Measurements from ENCODE around the gene ALOX12. TPM values are rescaled to one million over a fixed set of nuclear protein-coding genes. Genes with fewer than 3 reads are reported as not detected.
"Not testable (repeated sequence)": the region's sequence is repeated elsewhere in the genome, so short reads cannot be mapped to it uniquely, and the experiment has no call there.

The ALOX12 gene
- total RNA-seq, 4 donors from 2014 or later, result not detected

DNA sequence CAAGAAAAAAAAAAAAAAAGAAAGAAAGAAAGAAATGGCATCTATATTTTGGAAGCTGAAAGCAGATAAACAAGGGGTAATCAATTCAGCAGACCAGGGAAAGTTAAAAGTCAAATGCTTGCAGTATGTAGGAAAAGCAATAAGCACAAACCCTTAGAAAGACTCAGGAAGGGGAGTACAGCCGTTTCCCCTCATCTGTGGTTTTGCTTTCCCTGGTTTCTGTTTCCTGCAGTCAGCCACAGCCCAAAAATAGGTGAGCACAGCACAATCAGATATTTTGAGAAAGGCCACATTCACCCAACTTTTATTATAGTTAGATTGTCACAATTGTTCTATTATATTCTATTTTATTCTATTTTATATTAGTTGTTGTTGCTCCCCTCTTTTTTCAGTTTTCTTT, 14.4 kb upstream of the ALOX12 start:
- no peak for DNase-seq
- Histone ChIP-seq H3K9me3 (no peaks in the 10 kb centered on the region), H3K4me3 (no peak overlapping the region), H3K27me3 (no peaks in the 10 kb centered on the region), H3K36me3 (no peaks in the 10 kb centered on the region), H3K4me1 (no peaks in the 10 kb centered on the region), H3K27ac (no peak overlapping the region)
- WGBS, 2 donors (ENCODE audit: low coverage in 1 of 2), result 46 to 71% methylated on average over 1 of the region's 1 CpG
- TF ChIP-seq EP300 (IDR thresholded peaks at IDR 0.05; ENCODE audit: low read depth) (no peak), POLR2AphosphoS5 (IDR thresholded peaks at IDR 0.05) (no peak), POLR2A (IDR thresholded peaks at IDR 0.05) (no peak)
- TF ChIP-seq, protein P1, sequence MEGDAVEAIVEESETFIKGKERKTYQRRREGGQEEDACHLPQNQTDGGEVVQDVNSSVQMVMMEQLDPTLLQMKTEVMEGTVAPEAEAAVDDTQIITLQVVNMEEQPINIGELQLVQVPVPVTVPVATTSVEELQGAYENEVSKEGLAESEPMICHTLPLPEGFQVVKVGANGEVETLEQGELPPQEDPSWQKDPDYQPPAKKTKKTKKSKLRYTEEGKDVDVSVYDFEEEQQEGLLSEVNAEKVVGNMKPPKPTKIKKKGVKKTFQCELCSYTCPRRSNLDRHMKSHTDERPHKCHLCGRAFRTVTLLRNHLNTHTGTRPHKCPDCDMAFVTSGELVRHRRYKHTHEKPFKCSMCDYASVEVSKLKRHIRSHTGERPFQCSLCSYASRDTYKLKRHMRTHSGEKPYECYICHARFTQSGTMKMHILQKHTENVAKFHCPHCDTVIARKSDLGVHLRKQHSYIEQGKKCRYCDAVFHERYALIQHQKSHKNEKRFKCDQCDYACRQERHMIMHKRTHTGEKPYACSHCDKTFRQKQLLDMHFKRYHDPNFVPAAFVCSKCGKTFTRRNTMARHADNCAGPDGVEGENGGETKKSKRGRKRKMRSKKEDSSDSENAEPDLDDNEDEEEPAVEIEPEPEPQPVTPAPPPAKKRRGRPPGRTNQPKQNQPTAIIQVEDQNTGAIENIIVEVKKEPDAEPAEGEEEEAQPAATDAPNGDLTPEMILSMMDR (IDR thresholded peaks at IDR 0.05), result no peak
- intact Hi-C loops (cut with DNase I; ENCODE audit: low total_unique reads), result no loop called here
- in situ Hi-C loops (cut with MboI; ENCODE audit: low pct_ligation_motif_present in 1 of 4, low pct_unique_long_range_greater_than_20kb in 1 of 4, low sequenced_read_pairs in 3 of 4), result loop anchor here in 1 of 4 donors (10.0 kb wide), 1 partner anchor 57 kb away; no protein-coding TSS in a partner anchor

DNA sequence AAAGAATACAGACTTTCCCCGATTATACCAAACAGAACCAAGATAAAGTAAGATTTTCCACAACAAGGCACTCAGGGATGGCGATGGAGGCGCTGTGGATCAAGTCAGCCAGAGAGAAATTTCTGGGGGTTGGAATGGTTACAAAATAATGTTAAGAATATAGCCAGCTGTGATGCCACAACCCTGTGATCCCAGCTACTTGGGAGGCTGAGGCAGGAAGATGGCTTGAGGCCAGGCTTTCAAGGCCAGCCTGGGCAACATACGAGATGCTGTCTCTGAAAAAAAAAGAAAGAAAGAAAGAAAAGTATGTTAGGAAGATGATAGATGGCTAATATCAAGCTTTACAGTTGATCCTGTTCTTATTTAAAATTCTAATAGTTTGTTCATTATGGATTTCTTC, 10.6 kb upstream of the ALOX12 start:
- H3K27me3 ChIP-seq, result no peaks in the 10 kb centered on the region
- no peaks in the 10 kb centered on the region for H3K36me3 ChIP-seq
- H3K9me3 ChIP-seq, result no peaks in the 10 kb centered on the region
- H3K27ac ChIP-seq, result no peak overlapping the region
- H3K4me3 ChIP-seq, result no peak overlapping the region
- intact Hi-C loops (cut with DNase I; ENCODE audit: low total_unique reads) (no loop called here), in situ Hi-C loops (cut with MboI; ENCODE audit: low pct_ligation_motif_present in 1 of 4, low pct_unique_long_range_greater_than_20kb in 1 of 4, low sequenced_read_pairs in 3 of 4) (loop anchor here in 1 of 4 donors (10.0 kb wide), 1 partner anchor 60 kb away; no protein-coding TSS in a partner anchor)
- DNase-seq, result no peak
- no peaks in the 10 kb centered on the region for H3K4me1 ChIP-seq
- 73 to 75% methylated on average over 4 of the region's 4 CpGs for WGBS, 2 donors (ENCODE audit: low coverage in 1 of 2)
- TF ChIP-seq, protein P1 (IDR thresholded peaks at IDR 0.05), result no peak
- TF ChIP-seq POLR2A (IDR thresholded peaks at IDR 0.05) (no peak), EP300 (IDR thresholded peaks at IDR 0.05; ENCODE audit: low read depth) (no peak), POLR2AphosphoS5 (IDR thresholded peaks at IDR 0.05) (no peak)

DNA sequence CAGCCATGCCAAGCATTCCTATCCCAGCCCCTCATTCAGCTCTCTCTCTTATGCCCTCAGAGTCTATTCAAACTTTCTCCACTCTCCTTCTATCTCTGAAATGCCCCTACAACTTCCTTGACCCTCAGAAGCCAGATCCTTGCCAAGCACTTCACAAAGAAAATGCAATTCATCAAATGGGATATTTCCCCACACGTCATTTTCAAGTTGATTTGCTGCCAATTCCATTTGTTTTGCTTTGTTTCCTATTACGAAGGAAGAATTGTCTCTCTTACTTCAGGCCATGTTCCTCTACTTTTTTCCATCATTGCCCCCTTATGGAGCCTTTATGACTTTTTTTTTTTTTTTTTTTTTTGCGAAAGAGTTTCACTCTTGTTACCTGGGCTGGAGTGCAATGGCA, 9.2 kb upstream of the ALOX12 start:
- no peaks in the 10 kb centered on the region for H3K27me3 ChIP-seq
- intact Hi-C loops (cut with DNase I; ENCODE audit: low total_unique reads) (no loop called here), in situ Hi-C loops (cut with MboI; ENCODE audit: low pct_ligation_motif_present in 1 of 4, low pct_unique_long_range_greater_than_20kb in 1 of 4, low sequenced_read_pairs in 3 of 4) (loop anchor here in 1 of 4 donors (10.0 kb wide), 1 partner anchor 62 kb away; no protein-coding TSS in a partner anchor)
- H3K9me3 ChIP-seq, result no peaks in the 10 kb centered on the region
- no peak for TF ChIP-seq POLR2AphosphoS5 (IDR thresholded peaks at IDR 0.05)
- no peak for TF ChIP-seq EP300 (IDR thresholded peaks at IDR 0.05; ENCODE audit: low read depth)
- TF ChIP-seq POLR2A (IDR thresholded peaks at IDR 0.05), result no peak
- TF ChIP-seq, protein P1 (IDR thresholded peaks at IDR 0.05), result no peak
- no peak overlapping the region for H3K27ac ChIP-seq
- H3K4me3 ChIP-seq, result no peak overlapping the region
- WGBS, 2 donors (ENCODE audit: low coverage in 1 of 2), result 71 to 72% methylated on average over 3 of the region's 3 CpGs
- no peaks in the 10 kb centered on the region for H3K4me1 ChIP-seq
- DNase-seq, result no peak
- H3K36me3 ChIP-seq, result no peaks in the 10 kb centered on the region

- Histone ChIP-seq H3K9me3 (no peaks in the 10 kb centered on the region), H3K27ac (no peak overlapping the region), H3K36me3 (no peaks in the 10 kb centered on the region), H3K27me3 (no peaks in the 10 kb centered on the region), H3K4me3 (no peak overlapping the region), H3K4me1 (no peaks in the 10 kb centered on the region)
- in situ Hi-C loops (cut with MboI; ENCODE audit: low pct_ligation_motif_present in 1 of 4, low pct_unique_long_range_greater_than_20kb in 1 of 4, low sequenced_read_pairs in 3 of 4) (loop anchor here in 1 of 4 donors (10.0 kb wide), 1 partner anchor 65 kb away; no protein-coding TSS in a partner anchor), intact Hi-C loops (cut with DNase I; ENCODE audit: low total_unique reads) (loop anchor here (5.0 kb wide), 1 partner anchor 72 kb away; no protein-coding TSS in a partner anchor)
- no peak for DNase-seq
- TF ChIP-seq EP300 (IDR thresholded peaks at IDR 0.05; ENCODE audit: low read depth), result no peak
- TF ChIP-seq POLR2A (IDR thresholded peaks at IDR 0.05), result no peak
- 89 to 100% methylated on average over 1 to 2 of the region's 2 CpGs for WGBS, 2 donors (ENCODE audit: low coverage in 1 of 2)
Observed at GRCh38 chr17:6989779-6990178, 6.1 kb upstream of the ALOX12 start.

GRCh38 chr17:6993613-6994056, 2.2 kb upstream of the ALOX12 start:
- H3K9me3 ChIP-seq; DNase-seq; in situ Hi-C loops (cut with MboI; ENCODE audit: low pct_ligation_motif_present in 1 of 4, low pct_unique_long_range_greater_than_20kb in 1 of 4, low sequenced_read_pairs in 3 of 4); H3K4me3 ChIP-seq; H3K27me3 ChIP-seq; H3K27ac ChIP-seq; H3K36me3 ChIP-seq: not testable (repeated sequence)
- peaks cover 0 to 11% (median 8%) of the 10 kb centered on the region in 4 donors for H3K4me1 ChIP-seq
- intact Hi-C loops (cut with DNase I; ENCODE audit: low total_unique reads), result loop anchor here (5.0 kb wide), 1 partner anchor 76 kb away; no protein-coding TSS in a partner anchor
- 17 to 72% methylated on average over 1 to 5 of the region's 5 CpGs for WGBS, 2 donors (ENCODE audit: low coverage in 1 of 2)
